Activated effector memory CD4-positive, alpha-beta T cell treated with anti-CD3 and anti-CD28 coated beads, Interleukin-2, amount 50 U/mL, for 16 hours (primary cell): ENCODE results near the gene C10orf105.

Source experiments
- DNase-seq: peaks from one replicate; pipeline ENCODE4 v3.0.0-alpha.2; 2020

C10orf105 gene

DNA sequence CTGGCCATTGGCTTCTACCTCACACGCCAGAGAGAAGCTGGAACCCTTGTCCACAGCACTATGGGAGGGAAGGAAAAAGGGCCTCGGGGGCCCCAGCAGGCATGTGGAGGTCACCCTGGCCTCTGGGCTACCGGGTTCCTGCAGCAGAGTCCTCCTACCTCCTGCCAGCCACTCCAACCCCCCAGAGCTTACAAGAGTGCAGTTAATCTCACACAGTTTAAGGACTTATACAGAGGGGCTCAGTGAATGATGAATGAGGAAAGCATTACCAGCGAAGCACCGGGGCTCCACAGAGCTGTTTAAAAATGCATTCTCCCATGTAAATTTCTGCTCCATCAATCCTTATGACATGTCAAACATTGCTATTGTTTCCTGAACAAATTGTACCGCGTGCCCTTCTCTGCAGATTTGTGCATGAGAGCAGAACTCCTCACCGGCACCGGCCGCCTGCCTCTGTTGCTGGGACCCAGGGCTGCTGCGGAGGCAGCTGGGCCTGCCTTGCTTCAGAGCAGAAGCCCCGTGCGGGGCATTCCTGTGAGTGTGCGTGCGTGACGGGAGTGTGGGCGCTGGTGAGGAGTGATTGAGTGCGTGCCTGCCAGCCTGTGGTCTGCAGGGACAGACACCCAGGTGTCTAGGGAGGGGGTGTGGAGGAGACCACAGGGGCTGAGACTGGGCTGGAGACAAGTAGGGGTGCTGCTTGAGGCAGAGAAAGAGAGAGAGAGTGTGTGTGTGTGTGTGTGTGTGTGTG is 52.8 kb downstream of the C10orf105 start:
- no peak for DNase-seq

DNA sequence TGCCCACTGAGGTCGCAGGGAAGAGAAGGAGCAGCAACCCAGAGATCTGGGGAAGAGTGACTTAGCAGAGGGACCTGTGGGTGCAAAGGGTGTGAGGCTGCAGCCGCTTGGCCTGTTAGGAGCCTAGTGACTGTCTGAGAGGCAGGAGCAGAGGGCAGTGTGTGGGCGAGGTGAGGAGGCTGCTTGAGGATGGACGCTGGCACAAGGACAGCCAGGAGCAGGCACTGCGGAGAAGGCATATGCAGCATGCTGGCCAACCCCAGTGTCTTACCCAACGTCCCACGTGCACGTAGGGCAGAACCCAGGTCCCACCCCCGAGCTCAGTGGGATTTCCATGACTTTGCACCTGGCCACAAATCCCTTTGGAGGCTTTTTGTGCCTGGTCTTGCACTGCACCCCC is 54.1 kb downstream of the C10orf105 start:
- no peak for DNase-seq

DNA sequence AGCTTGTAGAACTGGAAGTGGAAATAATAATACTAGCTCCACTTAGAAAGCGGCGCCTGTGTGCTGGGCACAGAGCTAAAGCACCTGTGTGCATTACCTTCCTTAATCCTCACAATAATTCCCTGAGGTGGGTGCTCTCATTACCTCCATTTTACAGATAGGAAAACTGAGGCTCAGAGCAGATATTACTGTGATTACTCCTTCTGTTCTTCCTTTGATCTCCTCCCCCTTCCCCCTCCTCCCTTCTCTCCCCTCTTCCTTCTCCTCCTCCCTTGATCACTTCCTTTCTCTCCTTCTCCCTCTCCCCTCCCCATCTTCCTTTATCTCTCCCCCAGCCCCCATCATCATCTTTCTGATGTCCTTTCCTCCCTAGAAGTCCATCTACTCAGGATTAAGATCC is 55.0 kb downstream of the C10orf105 start:
- no peak for DNase-seq

DNA sequence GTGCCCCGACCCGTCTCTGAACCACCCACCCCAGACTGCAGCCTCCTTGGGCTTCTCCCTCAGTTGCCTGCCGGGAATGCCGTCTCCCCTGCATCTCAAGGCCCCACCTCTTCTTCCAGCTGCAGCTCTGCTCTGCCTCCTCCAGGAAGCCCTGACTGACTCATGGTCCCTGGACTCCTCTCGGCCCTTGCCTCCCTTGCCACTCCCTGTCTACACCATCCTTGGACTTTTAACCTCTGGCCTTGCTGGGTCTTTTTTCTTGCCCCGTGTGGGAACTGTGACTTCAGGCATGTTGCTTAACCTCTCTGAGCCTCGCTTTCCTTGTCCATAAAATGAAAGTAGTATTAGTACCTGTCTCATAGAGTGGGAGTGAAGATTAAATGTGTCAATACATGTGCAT is 56.3 kb downstream of the C10orf105 start:
- no peak for DNase-seq

DNA sequence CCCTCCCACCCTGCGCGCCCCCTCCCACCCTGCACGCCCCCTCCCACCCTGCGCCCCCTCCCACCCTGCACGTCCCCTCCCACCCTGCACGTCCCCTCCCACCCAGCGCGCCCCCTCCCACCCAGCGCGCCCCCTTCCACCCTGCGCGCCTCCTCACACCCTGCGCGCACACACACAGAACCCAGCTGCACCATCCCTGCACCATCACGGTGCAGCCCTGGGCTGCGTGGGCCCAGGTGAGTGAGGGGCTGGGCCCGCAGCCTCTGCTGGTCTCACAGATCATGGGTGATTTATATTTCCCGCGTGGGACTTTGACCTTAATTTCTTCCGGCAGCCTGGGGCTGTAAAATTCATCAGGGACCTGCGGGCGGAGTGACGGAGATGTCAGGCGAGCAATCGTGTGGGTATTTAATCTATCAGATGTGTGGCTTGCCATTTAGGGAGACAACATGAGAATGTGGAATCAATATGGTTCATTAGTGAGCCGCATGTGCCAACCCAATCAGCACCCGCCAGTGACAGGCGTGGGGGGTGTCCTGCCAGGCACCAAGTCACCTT is 57.7 kb downstream of the C10orf105 start:
- DNase-seq = no peak
